WTC11 (cell line): ENCODE measurements around the gene ITCH. TPM values are rescaled to one million over a fixed set of nuclear protein-coding genes. Genes with fewer than 3 reads are reported as not detected.
A peak's percentile ranks its signal among the peaks of the same experiment; 100 is the strongest.
"Not testable (repeated sequence)": the region's sequence is repeated elsewhere in the genome, so short reads cannot be mapped to it uniquely, and the experiment has no call there.

ENCODE experiments used
- ATAC-seq: fragments of 200-7000 bp; cut with Tn5 transposase; 2 replicates; pipeline ENCODE4 v1.10.0; 2021; ENCODE audit warnings: mild to moderate bottlenecking, moderate library complexity
- CTCF ChIA-PET: fragments of 300-600 bp; sonication (Branson Sonifier 250); formaldehyde crosslinking; loops from one replicate; lab custom pipeline; 2021; ENCODE audit warnings: antibody characterized with exemption; lab: Charles Lee
- POLR2A ChIA-PET: fragments of 350-600 bp; sonication (Branson Sonifier 250); formaldehyde crosslinking; loops from one replicate; lab custom pipeline; 2021; ENCODE audit warnings: antibody characterized with exemption; lab: Charles Lee
- DNase-seq: peaks from one replicate; pipeline ENCODE4 v3.0.0; 2021; ENCODE audit warnings: low spot score
- H3K27ac Mint-ChIP-seq: 2 replicates; pipeline ENCODE4 v1.8.0; 2021; ENCODE audit warnings: mixed read lengths
- H3K27me3 Mint-ChIP-seq: 2 replicates; pipeline ENCODE4 v1.8.0; 2021; ENCODE audit warnings: low read depth, mild to moderate bottlenecking, moderate library complexity, mixed read lengths
- H3K36me3 Mint-ChIP-seq: 2 replicates; pipeline ENCODE4 v1.8.0; 2021; ENCODE audit warnings: mixed read lengths
- H3K4me1 Mint-ChIP-seq: 2 replicates; pipeline ENCODE4 v1.8.0; 2022; ENCODE audit warnings: mixed read lengths
- H3K4me3 Mint-ChIP-seq: 2 replicates; pipeline ENCODE4 v1.8.0; 2021; ENCODE audit warnings: mild to moderate bottlenecking, moderate library complexity, mixed read lengths
- H3K9me3 Mint-ChIP-seq: 2 replicates; pipeline ENCODE4 v1.8.0; 2021; ENCODE audit warnings: mixed read lengths
- AR ChIP-seq: fragments of 250-450 bp; sonication (Bioruptor Pico); IDR thresholded peaks from 2 replicates; pipeline ENCODE4 v1.9.0; 2021; ENCODE audit warnings: mild to moderate bottlenecking
- ERG ChIP-seq: fragments of 250-450 bp; sonication (Bioruptor Pico); IDR thresholded peaks from 2 replicates; pipeline ENCODE4 v1.8.0; 2021; ENCODE audit warnings: mild to moderate bottlenecking
- ESRRA ChIP-seq: sonication (generic); formaldehyde crosslinking; IDR thresholded peaks from 2 replicates; pipeline ENCODE4 v1.8.1; 2022; ENCODE audit warnings: mild to moderate bottlenecking, missing genetic modification reagents, borderline replicate concordance
- ETV6 ChIP-seq: sonication (generic); formaldehyde crosslinking; IDR thresholded peaks from 2 replicates; pipeline ENCODE4 v1.8.1; 2022; ENCODE audit warnings: mild to moderate bottlenecking, missing genetic modification reagents
- TEAD4 ChIP-seq: sonication (generic); formaldehyde crosslinking; IDR thresholded peaks from 2 replicates; pipeline ENCODE4 v1.8.0; 2022; ENCODE audit warnings: mild to moderate bottlenecking, missing genetic modification reagents
- USF1 ChIP-seq: sonication (generic); formaldehyde crosslinking; IDR thresholded peaks from 2 replicates; pipeline ENCODE4 v1.8.0; 2022; ENCODE audit warnings: mild to moderate bottlenecking, missing genetic modification reagents
- ZBTB21 ChIP-seq: sonication (generic); formaldehyde crosslinking; IDR thresholded peaks from 2 replicates; pipeline ENCODE4 v1.8.1; 2023; ENCODE audit warnings: mild to moderate bottlenecking, missing genetic modification reagents, borderline replicate concordance
- ZNF416 ChIP-seq: fragments of 250-450 bp; sonication (Bioruptor Pico); IDR thresholded peaks from 2 replicates; pipeline ENCODE4 v1.9.0; 2021; ENCODE audit warnings: mild to moderate bottlenecking, inconsistent platforms
- total RNA-seq: library from RNA; stranded (reverse); gene quantifications from 3 replicates; pipeline ENCODE4 v1.2.3, GENCODE V29; 2021

Gene ITCH
- total RNA-seq, 1 experiment from 2014 or later = 35.8 TPM

- no peak for TF ChIP-seq AR (CRISPR knock-in tag)
Observed at GRCh38 chr20:34516247-34517113, 153.4 kb downstream of the ITCH start, which contains the start of gene DYNLRB1 (continued).

GRCh38 chr20:34517114-34517505 is 154.0 kb downstream of the ITCH start:
- H3K9me3 Mint-ChIP-seq = no peaks in the 10 kb centered on the region
- H3K4me1 Mint-ChIP-seq = peaks cover 22% of the 10 kb centered on the region
- H3K27ac Mint-ChIP-seq = no peak overlapping the region

GRCh38 chr20:34518863-34519262 is 155.8 kb downstream of the ITCH start:
- H3K9me3 Mint-ChIP-seq, ATAC-seq, H3K4me3 Mint-ChIP-seq, H3K27ac Mint-ChIP-seq, DNase-seq, POLR2A ChIA-PET, H3K36me3 Mint-ChIP-seq, H3K27me3 Mint-ChIP-seq: not testable (repeated sequence)
- H3K4me1 Mint-ChIP-seq = peaks cover 29% of the 10 kb centered on the region
- CTCF ChIA-PET = interaction anchor here (0.7 kb wide), 1 partner anchor 418 kb away, joined by 3 read pairs; no protein-coding TSS in a partner anchor

More at GRCh38 chr20:34517114-34517505, 154.0 kb downstream of the ITCH start:
- TF ChIP-seq AR (CRISPR knock-in tag) (no peak), USF1 (CRISPR knock-in tag) (no peak), TEAD4 (CRISPR knock-in tag) (no peak), ZBTB21 (CRISPR knock-in tag) (no peak), ESRRA (CRISPR knock-in tag) (no peak), ETV6 (CRISPR knock-in tag) (no peak), ERG (CRISPR knock-in tag) (no peak), ZNF416 (CRISPR knock-in tag) (no peak)
- Mint-ChIP-seq H3K36me3 (no peaks in the 10 kb centered on the region), H3K4me3 (peak overlapping the region; percentile 97), H3K27me3 (no peaks in the 10 kb centered on the region)
- CTCF ChIA-PET = interaction anchor here (0.6 to 4.2 kb wide), 8 partner anchors 20 to 262 kb away, joined by 3 to 60 read pairs (median 4); partner anchors contain the start of gene AHCY
- ATAC-seq (no peak), DNase-seq (no peak)
- POLR2A ChIA-PET = interaction anchor here (1.1 kb wide), 1 partner anchor 53 kb away, joined by 3 read pairs; no protein-coding TSS in a partner anchor

GRCh38 chr20:34519841-34520240 is 156.8 kb downstream of the ITCH start:
- H3K9me3 Mint-ChIP-seq, ATAC-seq, H3K4me3 Mint-ChIP-seq, H3K36me3 Mint-ChIP-seq, H3K27me3 Mint-ChIP-seq, DNase-seq, H3K27ac Mint-ChIP-seq, POLR2A ChIA-PET: not testable (repeated sequence)
- CTCF ChIA-PET = interaction anchor here (1.0 to 1.5 kb wide), 2 partner anchors 207 to 209 kb away, joined by 3 to 7 read pairs; no protein-coding TSS in a partner anchor
- H3K4me1 Mint-ChIP-seq = peaks cover 22% of the 10 kb centered on the region
